Activated naive CD4-positive, alpha-beta T cell treated with anti-CD3 and anti-CD28 coated beads, Interleukin-2, amount 50 U/mL, for 24 hours (primary cell): ENCODE results near the gene CPOX.

Experiments
- H3K27ac Mint-ChIP-seq: one replicate; pipeline ENCODE4 v1.8.0; 2021; ENCODE audit warnings: mild to moderate bottlenecking, mixed read lengths
- H3K27me3 Mint-ChIP-seq: one replicate; pipeline ENCODE4 v1.8.0; 2021; ENCODE audit warnings: mixed read lengths
- H3K36me3 Mint-ChIP-seq: one replicate; pipeline ENCODE4 v1.8.0; 2021; ENCODE audit warnings: mixed read lengths
- H3K4me1 Mint-ChIP-seq: one replicate; pipeline ENCODE4 v1.8.0; 2021; ENCODE audit warnings: mixed read lengths
- H3K4me3 Mint-ChIP-seq: one replicate; pipeline ENCODE4 v1.8.0; 2021; ENCODE audit warnings: mild to moderate bottlenecking, mixed read lengths
- H3K9me3 Mint-ChIP-seq: one replicate; pipeline ENCODE4 v1.8.0; 2021; ENCODE audit warnings: mixed read lengths

Gene CPOX

DNA sequence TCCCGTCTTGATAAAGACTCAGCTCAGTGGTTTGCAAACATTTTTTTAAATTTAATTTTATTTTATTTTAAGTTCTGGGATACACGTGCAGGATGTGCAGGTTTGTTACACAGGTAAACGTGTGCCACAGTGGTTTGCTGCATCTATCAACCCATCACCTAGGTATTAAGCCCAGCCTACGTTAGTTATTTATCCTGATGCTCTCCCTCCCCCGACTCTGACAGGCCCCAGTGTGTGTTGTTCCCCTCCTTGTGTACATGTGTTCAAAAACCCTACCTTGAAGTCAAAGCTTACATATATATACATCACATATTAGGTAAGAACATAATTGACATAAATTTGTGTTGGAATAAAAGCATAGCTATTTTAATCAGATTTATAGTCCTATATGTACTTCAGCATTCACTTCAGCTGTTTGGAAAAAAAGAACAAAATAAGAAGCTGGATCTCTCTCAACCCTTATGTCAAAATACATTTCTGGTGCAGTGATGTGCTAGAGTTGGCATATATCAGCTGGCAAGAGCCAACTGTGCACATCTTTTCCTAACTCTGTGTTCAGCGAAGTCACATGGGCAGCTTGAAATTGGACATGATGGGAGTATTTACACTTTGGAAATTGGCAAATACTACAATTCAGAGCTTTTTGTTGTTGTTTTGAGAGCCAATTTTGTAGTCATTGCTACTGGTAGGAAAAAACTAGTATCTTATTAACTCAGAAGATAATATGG is 35.1 kb downstream of the CPOX start:
- H3K27ac Mint-ChIP-seq: peak overlapping the region; percentile 99
- no peaks in the 10 kb centered on the region for H3K9me3 Mint-ChIP-seq
- H3K4me1 Mint-ChIP-seq: peaks cover 76% of the 10 kb centered on the region
- peak overlapping the region; percentile 53 for H3K4me3 Mint-ChIP-seq
- H3K36me3 Mint-ChIP-seq: peaks cover 4% of the 10 kb centered on the region
- H3K27me3 Mint-ChIP-seq: no peaks in the 10 kb centered on the region

DNA sequence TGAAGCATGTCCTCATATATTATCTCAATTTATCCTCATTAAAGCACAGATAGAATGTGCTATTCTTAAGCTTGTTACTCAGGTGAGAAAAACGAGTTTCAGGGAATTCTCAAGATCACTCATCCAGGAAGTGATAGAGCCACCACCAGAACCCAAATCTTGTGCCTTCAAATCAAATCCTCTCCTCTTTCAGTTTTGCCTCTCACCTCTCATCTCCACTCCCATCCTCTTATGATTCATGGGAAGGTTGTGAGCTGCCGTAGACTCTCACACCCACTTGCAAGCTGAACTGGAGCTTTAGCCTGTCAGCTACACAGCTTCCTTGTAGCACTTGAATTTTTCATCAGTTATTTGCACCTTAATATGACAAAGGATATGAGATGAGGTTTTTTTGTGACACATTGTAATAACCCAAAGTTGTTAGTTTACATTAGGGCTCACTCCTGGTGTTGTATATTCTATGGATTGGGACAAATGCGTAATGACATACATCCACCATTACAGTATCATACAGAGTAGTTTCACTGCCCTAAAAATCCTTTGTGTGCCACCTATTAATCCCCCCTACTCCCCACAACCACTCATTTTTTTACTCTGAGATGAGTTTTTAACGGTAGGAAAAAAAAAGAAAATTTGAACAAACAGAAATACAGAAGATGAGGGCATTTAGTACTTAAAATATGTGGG is 35.9 kb downstream of the CPOX start:
- Mint-ChIP-seq H3K4me3 (peak overlapping the region; percentile 79), H3K36me3 (peaks cover 4% of the 10 kb centered on the region), H3K4me1 (peaks cover 75% of the 10 kb centered on the region), H3K27ac (peak overlapping the region; percentile 99), H3K9me3 (no peaks in the 10 kb centered on the region), H3K27me3 (no peaks in the 10 kb centered on the region)

GRCh38 chr3:98556164-98557130 is 37.0 kb downstream of the CPOX start:
- Mint-ChIP-seq H3K36me3 (peaks cover 4% of the 10 kb centered on the region), H3K9me3 (no peaks in the 10 kb centered on the region), H3K27me3 (no peaks in the 10 kb centered on the region), H3K4me3 (peak overlapping the region; percentile 79), H3K4me1 (peaks cover 75% of the 10 kb centered on the region), H3K27ac (peak overlapping the region; percentile 99)

- H3K4me1 Mint-ChIP-seq: peaks cover 73% of the 10 kb centered on the region
- H3K4me3 Mint-ChIP-seq: peak overlapping the region; percentile 80
- peaks cover 4% of the 10 kb centered on the region for H3K36me3 Mint-ChIP-seq
Observed at GRCh38 chr3:98555025-98555379, 38.4 kb downstream of the CPOX start.

DNA sequence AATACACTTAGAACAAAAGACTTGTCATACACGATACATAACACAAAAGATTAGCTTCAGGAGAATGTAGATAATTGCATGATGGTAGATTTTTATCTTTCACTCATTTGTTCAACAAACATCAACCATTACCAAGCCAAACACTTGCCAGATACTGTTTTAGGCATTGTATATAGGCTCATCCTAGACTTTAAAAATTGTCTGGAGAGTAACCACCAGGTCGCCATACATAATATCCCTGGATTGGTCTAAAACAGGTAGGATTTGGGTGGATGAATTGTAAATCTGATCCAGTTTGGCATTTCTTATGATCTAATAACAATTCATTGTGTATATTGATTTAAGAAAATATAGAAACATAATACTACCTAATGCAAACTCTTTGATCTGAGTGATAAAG is 38.8 kb downstream of the CPOX start:
- peaks cover 4% of the 10 kb centered on the region for H3K36me3 Mint-ChIP-seq
- no peaks in the 10 kb centered on the region for H3K27me3 Mint-ChIP-seq
- H3K4me1 Mint-ChIP-seq: peaks cover 73% of the 10 kb centered on the region
- peak overlapping the region; percentile 70 for H3K4me3 Mint-ChIP-seq
- peak overlapping the region; percentile 98 for H3K27ac Mint-ChIP-seq
- no peaks in the 10 kb centered on the region for H3K9me3 Mint-ChIP-seq

More at GRCh38 chr3:98555025-98555379, 38.4 kb downstream of the CPOX start:
- no peaks in the 10 kb centered on the region for H3K9me3 Mint-ChIP-seq
- no peaks in the 10 kb centered on the region for H3K27me3 Mint-ChIP-seq
- H3K27ac Mint-ChIP-seq: peak overlapping the region; percentile 98

- H3K27me3 Mint-ChIP-seq: no peaks in the 10 kb centered on the region
- peak overlapping the region; percentile 70 for H3K4me3 Mint-ChIP-seq
- H3K9me3 Mint-ChIP-seq: no peaks in the 10 kb centered on the region
- peaks cover 65% of the 10 kb centered on the region for H3K4me1 Mint-ChIP-seq
- H3K27ac Mint-ChIP-seq: peak overlapping the region; percentile 91
- peaks cover 4% of the 10 kb centered on the region for H3K36me3 Mint-ChIP-seq
Observed at GRCh38 chr3:98553753-98554152, 39.7 kb downstream of the CPOX start.

DNA sequence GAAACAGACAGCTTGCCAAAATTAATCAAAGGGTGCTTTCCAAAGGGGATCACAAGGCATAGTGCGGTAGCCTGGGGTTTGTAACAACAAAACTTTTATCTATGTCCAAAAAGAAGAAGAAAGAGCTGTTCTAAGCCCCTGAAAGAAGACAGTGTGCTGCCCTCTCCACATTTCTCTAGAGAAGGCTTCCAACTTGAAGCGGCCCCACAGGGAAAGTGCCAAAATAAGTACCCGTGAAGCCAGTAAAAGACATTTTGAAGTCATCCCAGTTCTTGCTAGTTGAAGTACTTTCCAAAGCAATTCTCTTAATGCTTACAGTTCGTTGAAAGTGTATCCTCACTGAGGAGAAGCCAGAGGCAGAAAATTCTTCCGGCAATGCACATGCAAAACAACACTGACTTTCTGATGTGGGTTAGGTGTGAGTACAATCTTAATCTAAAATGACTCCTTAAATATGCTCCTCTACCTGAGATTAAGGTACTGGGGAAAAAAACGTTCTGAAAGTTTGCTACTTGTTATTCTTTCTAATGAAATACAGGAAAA is 40.3 kb downstream of the CPOX start:
- Mint-ChIP-seq H3K27me3 (no peaks in the 10 kb centered on the region), H3K4me3 (peak overlapping the region; percentile 47), H3K27ac (peak overlapping the region; percentile 73), H3K36me3 (peaks cover 4% of the 10 kb centered on the region), H3K9me3 (no peaks in the 10 kb centered on the region), H3K4me1 (peaks cover 58% of the 10 kb centered on the region)

- peaks cover 4% of the 10 kb centered on the region for H3K36me3 Mint-ChIP-seq
- H3K4me3 Mint-ChIP-seq: peak overlapping the region; percentile 47
- H3K4me1 Mint-ChIP-seq: peaks cover 52% of the 10 kb centered on the region
- no peaks in the 10 kb centered on the region for H3K9me3 Mint-ChIP-seq
- H3K27me3 Mint-ChIP-seq: no peaks in the 10 kb centered on the region
- H3K27ac Mint-ChIP-seq: peak overlapping the region; percentile 73
Observed at GRCh38 chr3:98552232-98553020, 41.0 kb downstream of the CPOX start.

- peaks cover 4% of the 10 kb centered on the region for H3K36me3 Mint-ChIP-seq
- H3K27ac Mint-ChIP-seq: peak overlapping the region; percentile 51
- peaks cover 45% of the 10 kb centered on the region for H3K4me1 Mint-ChIP-seq
- H3K27me3 Mint-ChIP-seq: no peaks in the 10 kb centered on the region
- H3K4me3 Mint-ChIP-seq: no peak overlapping the region
- no peaks in the 10 kb centered on the region for H3K9me3 Mint-ChIP-seq
Observed at GRCh38 chr3:98551754-98552153, 41.7 kb downstream of the CPOX start.

GRCh38 chr3:98551236-98551635 is 42.2 kb downstream of the CPOX start:
- Mint-ChIP-seq H3K27me3 (no peaks in the 10 kb centered on the region), H3K9me3 (no peaks in the 10 kb centered on the region), H3K4me3 (no peak overlapping the region), H3K4me1 (peaks cover 44% of the 10 kb centered on the region), H3K36me3 (peaks cover 4% of the 10 kb centered on the region), H3K27ac (no peak overlapping the region)

- H3K27ac Mint-ChIP-seq: no peak overlapping the region
- H3K9me3 Mint-ChIP-seq: no peaks in the 10 kb centered on the region
- H3K36me3 Mint-ChIP-seq: peaks cover 1% of the 10 kb centered on the region
- peaks cover 45% of the 10 kb centered on the region for H3K4me1 Mint-ChIP-seq
- H3K27me3 Mint-ChIP-seq: no peaks in the 10 kb centered on the region
- no peak overlapping the region for H3K4me3 Mint-ChIP-seq
Observed at GRCh38 chr3:98550833-98551232, 42.6 kb downstream of the CPOX start.

GRCh38 chr3:98548544-98548943 is 44.9 kb downstream of the CPOX start:
- Mint-ChIP-seq H3K36me3 (no peaks in the 10 kb centered on the region), H3K4me1 (peaks cover 37% of the 10 kb centered on the region), H3K9me3 (no peaks in the 10 kb centered on the region), H3K27ac (peak overlapping the region; percentile 30), H3K4me3 (no peak overlapping the region), H3K27me3 (no peaks in the 10 kb centered on the region)

- Mint-ChIP-seq H3K9me3 (no peaks in the 10 kb centered on the region), H3K4me3 (peak overlapping the region; percentile 49), H3K4me1 (peaks cover 32% of the 10 kb centered on the region), H3K27me3 (no peaks in the 10 kb centered on the region), H3K36me3 (no peaks in the 10 kb centered on the region), H3K27ac (peak overlapping the region; percentile 94)
Observed at GRCh38 chr3:98545940-98546339, 47.5 kb downstream of the CPOX start.

DNA sequence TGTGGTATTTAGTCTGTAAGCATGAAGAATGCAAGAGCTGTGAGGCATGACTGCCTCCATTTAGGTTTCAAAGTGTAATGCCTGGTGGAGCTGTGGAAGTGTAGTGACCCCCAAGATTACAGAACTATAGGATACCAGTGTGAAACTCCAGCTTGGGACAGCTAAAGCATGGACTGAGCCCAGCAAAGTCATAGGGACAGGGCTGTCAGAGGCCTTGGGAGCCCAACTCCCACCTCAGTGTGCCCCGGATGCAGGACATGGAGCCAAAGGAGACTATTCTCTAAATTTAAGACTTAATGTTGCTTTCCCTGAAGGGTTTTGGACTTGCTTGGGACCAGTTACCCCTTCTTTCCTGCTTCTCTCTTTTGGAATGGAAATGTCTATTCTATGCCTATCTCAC is 50.8 kb downstream of the CPOX start:
- Mint-ChIP-seq H3K4me1 (peaks cover 42% of the 10 kb centered on the region), H3K4me3 (no peak overlapping the region), H3K27ac (peak overlapping the region; percentile 6), H3K9me3 (no peaks in the 10 kb centered on the region), H3K27me3 (no peaks in the 10 kb centered on the region), H3K36me3 (peaks cover 3% of the 10 kb centered on the region)

GRCh38 chr3:98541695-98542094 is 51.7 kb downstream of the CPOX start:
- Mint-ChIP-seq H3K27me3 (no peaks in the 10 kb centered on the region), H3K27ac (no peak overlapping the region), H3K9me3 (no peaks in the 10 kb centered on the region), H3K36me3 (peaks cover 3% of the 10 kb centered on the region), H3K4me3 (no peak overlapping the region), H3K4me1 (peaks cover 48% of the 10 kb centered on the region)
